SK-N-SH treated with all-trans-retinoic acid at 6 μM for 48 hours (cell line): Measurements from ENCODE around the gene PRKACA.

Experiments
- CREB5 ChIP-seq: fragments of 250-450 bp; sonication (Bioruptor Pico); IDR thresholded peaks from 2 replicates; pipeline ENCODE4 v1.5.1; 2020; ENCODE audit warnings: low read depth, mild to moderate bottlenecking, moderate library complexity
- TSHZ2 ChIP-seq: fragments of 250-450 bp; sonication (Bioruptor Pico); IDR thresholded peaks from 2 replicates; pipeline ENCODE4 v1.5.0; 2020; ENCODE audit warnings: mild to moderate bottlenecking, moderate library complexity

- no peak for TF ChIP-seq TSHZ2 (CRISPR knock-in tag)
- TF ChIP-seq CREB5 (CRISPR knock-in tag) = no peak
Measured at GRCh38 chr19:14070268-14071050, 47.1 kb downstream of the PRKACA start.
